Gastrocnemius medialis (tissue), 4 donors: ENCODE measurements around the gene HPN. TPM values are rescaled to one million over a fixed set of nuclear protein-coding genes. Genes with fewer than 3 reads are reported as not detected.
A peak's percentile ranks its signal among the peaks of the same experiment; 100 is the strongest.

Source experiments
- ATAC-seq, 2 donors: fragments of 150-250 bp; one replicate each; pipeline ENCODE4 v1.9.1; 2016
- DNase-seq, 2 donors: peaks; one replicate each; pipeline ENCODE4 v3.0.0-alpha.2; 2019
- H3K27ac ChIP-seq, 4 donors: fragments of 200-600 bp; sonication (generic); 1 replicate in 1 of 4; 2 replicates in 3 of 4; pipeline ENCODE4 v1.5.1; 2016 to 2018; ENCODE audit warnings: mild to moderate bottlenecking in 2 of 4, moderate library complexity in 1 of 4
- H3K27me3 ChIP-seq, 3 donors: fragments of 200-600 bp; sonication (generic) in 2 of 3; 1 replicate in 1 of 3; 2 replicates in 2 of 3; pipeline versions ENCODE4 v1.5.1 to v1.6.0; 2016 to 2019; ENCODE audit warnings: mild to moderate bottlenecking in 1 of 3, moderate library complexity in 1 of 3
- H3K36me3 ChIP-seq, 2 donors: fragments of 200-600 bp; sonication (generic) in 1 of 2; one replicate each; pipeline ENCODE4 v1.5.1; 2017 to 2018
- H3K4me1 ChIP-seq, 2 donors: fragments of 200-600 bp; sonication (generic) in 1 of 2; one replicate each; pipeline ENCODE4 v1.5.1; 2016 to 2017; ENCODE audit warnings: mild to moderate bottlenecking in 2 of 2
- H3K4me3 ChIP-seq, 4 donors: fragments of 200-600 bp; sonication (generic) in 3 of 4; 1 replicate in 1 of 4; 2 replicates in 3 of 4; pipeline ENCODE4 v1.5.1; 2016 to 2019; ENCODE audit warnings: mild to moderate bottlenecking in 2 of 4
- H3K9me3 ChIP-seq, 3 donors: fragments of 200-600 bp; sonication (generic) in 2 of 3; 1 replicate in 1 of 3; 2 replicates in 2 of 3; pipeline ENCODE4 v1.5.1; 2016 to 2019
- CTCF ChIP-seq, 5 experiments: fragments of 450-650 bp in 3 of 5; fragments of 200-600 bp in 2 of 5; sonication (generic) in 2 of 5; IDR thresholded peaks in 4 of 5; conservative IDR thresholded peaks in 1 of 5; 1 replicate in 4 of 5; 2 replicates in 1 of 5; pipeline ENCODE4 v1.5.1; 2016 to 2019; ENCODE audit warnings: antibody characterized with exemption in 5 of 5, mild to moderate bottlenecking in 3 of 5, moderate library complexity in 3 of 5
- POLR2A ChIP-seq, 2 donors: fragments of 450-650 bp; IDR thresholded peaks; one replicate each; pipeline ENCODE4 v1.6.1; 2017; ENCODE audit warnings: antibody characterized with exemption in 2 of 2, mild to moderate bottlenecking in 2 of 2, moderate library complexity in 2 of 2
- in situ Hi-C, 4 donors: fragments of 200-750 bp; cut with MboI; loops; one replicate each; pipeline versions ENCODE4 v1.15.0 to v1.8.0; 2017; ENCODE audit warnings: low sequenced_read_pairs in 4 of 4
- intact Hi-C: fragments of 100-400 bp; cut with DNase I; formaldehyde crosslinking; loops from one replicate; pipeline ENCODE4 v1.15.1; 2023; ENCODE audit warnings: low total_unique reads
- total RNA-seq, 4 donors: library from RNA; depleted of rRNA; stranded (reverse); fragments of >200 nt; gene quantifications; one replicate each; pipeline versions ENCODE4 v1.1.0 to v1.2.3, GENCODE V29; 2016

Gene HPN
- total RNA-seq, 4 donors from 2014 or later = 9.1 to 24.0 (median 17.1) TPM

DNA sequence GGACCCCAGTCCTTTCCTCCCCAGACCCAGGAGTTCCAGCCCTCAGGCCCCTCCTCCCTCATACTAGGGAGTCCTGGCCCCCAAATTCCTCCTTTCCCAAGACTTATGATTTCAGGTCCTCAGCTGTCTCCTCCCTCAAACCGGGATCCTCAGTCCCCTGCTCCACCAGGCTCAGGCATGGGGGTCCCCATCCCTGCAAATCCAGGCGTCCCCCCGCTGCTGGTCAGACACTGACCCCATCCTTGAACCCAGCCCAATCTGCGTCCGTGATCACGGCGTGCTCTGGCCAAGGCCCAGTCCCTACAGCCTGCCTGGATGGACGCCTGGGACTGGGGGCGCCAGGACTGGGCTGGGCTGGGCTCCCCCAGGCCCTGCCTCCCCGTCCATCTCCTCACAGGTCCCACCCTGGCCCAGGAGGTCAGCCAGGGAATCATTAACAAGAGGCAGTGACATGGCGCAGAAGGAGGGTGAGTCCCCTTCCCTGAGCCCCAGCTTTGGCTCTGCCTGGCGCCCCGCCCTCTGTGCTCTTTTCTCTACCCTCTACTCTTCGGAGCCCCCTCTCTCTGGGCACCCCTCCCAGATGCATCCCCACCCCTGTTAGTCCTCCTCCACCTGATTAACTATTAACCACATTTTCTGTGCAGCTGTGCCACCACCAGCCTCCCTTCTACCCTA lies 672 bp downstream of the HPN start:
- in situ Hi-C loops (loop anchor here in 1 of 4 donors (10.0 kb wide), 1 partner anchor 53 kb away; no protein-coding TSS in a partner anchor), intact Hi-C loops (loop anchor here (5.0 kb wide), 1 partner anchor 715 kb away; the partner anchor contains the start of genes HSPB6 and PROSER3)
- ATAC-seq = no peak
- H3K4me3 ChIP-seq = peak overlapping the region in 1 of 4 donors; percentile 46
- no peaks in the 10 kb centered on the region for H3K9me3 ChIP-seq
- peak overlapping the region; percentile 97 to 98 (median 98) for H3K27ac ChIP-seq
- H3K36me3 ChIP-seq = no peaks in the 10 kb centered on the region
- TF ChIP-seq CTCF (IDR thresholded peaks at IDR 0.05 in 4 of 5, conservative IDR thresholded peaks at IDR 0.05 in 1 of 5) (no peak), POLR2A (IDR thresholded peaks at IDR 0.05) (no peak)
- H3K4me1 ChIP-seq = peaks cover 59 to 66% of the 10 kb centered on the region in 2 donors
- H3K27me3 ChIP-seq = no peaks in the 10 kb centered on the region
- DNase-seq = peak in 1 of 2 donors; percentile 45

DNA sequence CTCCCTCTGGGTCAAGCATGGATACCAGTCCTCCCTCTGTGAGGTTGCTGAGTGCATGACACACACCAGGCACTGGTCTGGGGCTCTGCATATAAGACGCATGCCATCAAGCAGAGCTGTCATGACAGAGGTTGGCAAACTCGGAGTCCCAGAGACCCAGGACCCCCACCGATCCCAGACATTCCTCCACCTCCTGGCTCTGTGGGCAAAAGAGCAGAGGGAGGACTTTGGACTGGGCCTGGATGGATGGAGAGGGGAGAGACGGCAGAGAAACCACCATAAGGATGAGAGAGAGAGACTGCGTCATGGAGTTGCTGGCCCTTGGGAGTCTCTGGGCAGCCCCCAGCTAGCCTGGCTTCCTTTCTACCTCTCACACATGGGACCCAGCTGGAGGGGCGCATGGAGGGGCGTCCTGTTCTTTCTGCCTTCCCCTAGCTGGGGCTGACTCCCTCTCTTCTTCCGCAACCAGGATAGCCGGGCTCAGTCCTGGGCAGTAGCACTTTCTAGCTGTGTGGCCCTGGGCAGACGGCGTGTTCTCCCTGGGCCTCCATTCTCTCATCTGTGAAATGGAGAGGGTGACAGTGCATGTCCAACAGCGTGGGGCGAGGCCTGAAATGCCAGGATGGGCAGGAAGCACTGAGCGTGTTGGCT lies 1.6 kb downstream of the HPN start:
- H3K36me3 ChIP-seq = no peaks in the 10 kb centered on the region
- no peak overlapping the region for H3K4me3 ChIP-seq
- ATAC-seq = no peak
- H3K9me3 ChIP-seq = no peaks in the 10 kb centered on the region
- TF ChIP-seq CTCF (IDR thresholded peaks at IDR 0.05 in 4 of 5, conservative IDR thresholded peaks at IDR 0.05 in 1 of 5) = no peak
- TF ChIP-seq POLR2A (IDR thresholded peaks at IDR 0.05) = no peak
- intact Hi-C loops (loop anchor here (5.0 kb wide), 1 partner anchor 714 kb away; the partner anchor contains the start of genes HSPB6 and PROSER3), in situ Hi-C loops (loop anchor here in 1 of 4 donors (10.0 kb wide), 1 partner anchor 52 kb away; no protein-coding TSS in a partner anchor)
- peaks cover 59 to 63% of the 10 kb centered on the region in 2 donors for H3K4me1 ChIP-seq
- H3K27ac ChIP-seq = peak overlapping the region; percentile 97 to 98 (median 98)
- no peak for DNase-seq
- no peaks in the 10 kb centered on the region for H3K27me3 ChIP-seq

GRCh38 chr19:35043906-35044305 lies 2.4 kb downstream of the HPN start:
- Histone ChIP-seq H3K4me3 (no peak overlapping the region), H3K27ac (peak overlapping the region; percentile 97 to 98 (median 98)), H3K9me3 (no peaks in the 10 kb centered on the region), H3K4me1 (peaks cover 59 to 63% of the 10 kb centered on the region in 2 donors), H3K27me3 (no peaks in the 10 kb centered on the region), H3K36me3 (no peaks in the 10 kb centered on the region)
- ATAC-seq (no peak), DNase-seq (peak in 1 of 2 donors; percentile 40)
- TF ChIP-seq CTCF (IDR thresholded peaks at IDR 0.05 in 4 of 5, conservative IDR thresholded peaks at IDR 0.05 in 1 of 5) (no peak), POLR2A (IDR thresholded peaks at IDR 0.05) (no peak)
- in situ Hi-C loops (loop anchor here in 1 of 4 donors (10.0 kb wide), 1 partner anchor 51 kb away; no protein-coding TSS in a partner anchor), intact Hi-C loops (loop anchor here (1.0 to 5.0 kb wide), 4 partner anchors 23 to 713 kb away; partner anchors contain the start of genes FXYD1, HSPB6 and PROSER3)

- Histone ChIP-seq H3K4me3 (no peak overlapping the region), H3K36me3 (no peaks in the 10 kb centered on the region), H3K9me3 (no peaks in the 10 kb centered on the region), H3K27me3 (no peaks in the 10 kb centered on the region), H3K4me1 (peaks cover 59 to 63% of the 10 kb centered on the region in 2 donors), H3K27ac (peak overlapping the region; percentile 97 to 98 (median 98))
- ATAC-seq = no peak
- intact Hi-C loops = loop anchor here (1.0 to 5.0 kb wide), 4 partner anchors 22 to 713 kb away; partner anchors contain the start of genes FXYD1, HSPB6 and PROSER3
- in situ Hi-C loops = loop anchor here in 1 of 4 donors (10.0 kb wide), 1 partner anchor 50 kb away; no protein-coding TSS in a partner anchor
- DNase-seq = peak in 1 of 2 donors; percentile 68
- TF ChIP-seq CTCF (IDR thresholded peaks at IDR 0.05 in 4 of 5, conservative IDR thresholded peaks at IDR 0.05 in 1 of 5) (peak; percentile 96 to 98 (median 97)), POLR2A (IDR thresholded peaks at IDR 0.05) (no peak)
Observed at GRCh38 chr19:35044317-35045117, 3.0 kb downstream of the HPN start.
